ENCODE measurements around the gene MEIKIN. TPM values are rescaled to one million over a fixed set of nuclear protein-coding genes. Genes with fewer than 3 reads are reported as not detected.

The MEIKIN gene
- total and polyA plus RNA-seq, 2 experiments from 2014 or later, result not detected

GRCh38 chr5:131932235-131932634 is 13.2 kb downstream of the MEIKIN start:
- Histone ChIP-seq H3K9me3 (ENCODE audit: low read depth) (no peaks in the 10 kb centered on the region), H3K4me1 (ENCODE audit: low read depth) (no peaks in the 10 kb centered on the region), H3K27ac (no peak overlapping the region), H3K27me3 (no peaks in the 10 kb centered on the region), H3K36me3 (no peaks in the 10 kb centered on the region), H3K4me3 (no peak overlapping the region)
- DNase-seq (ENCODE audit: low read depth in 1 of 2, low spot score in 1 of 2), result no peak
- TF ChIP-seq, protein P1, sequence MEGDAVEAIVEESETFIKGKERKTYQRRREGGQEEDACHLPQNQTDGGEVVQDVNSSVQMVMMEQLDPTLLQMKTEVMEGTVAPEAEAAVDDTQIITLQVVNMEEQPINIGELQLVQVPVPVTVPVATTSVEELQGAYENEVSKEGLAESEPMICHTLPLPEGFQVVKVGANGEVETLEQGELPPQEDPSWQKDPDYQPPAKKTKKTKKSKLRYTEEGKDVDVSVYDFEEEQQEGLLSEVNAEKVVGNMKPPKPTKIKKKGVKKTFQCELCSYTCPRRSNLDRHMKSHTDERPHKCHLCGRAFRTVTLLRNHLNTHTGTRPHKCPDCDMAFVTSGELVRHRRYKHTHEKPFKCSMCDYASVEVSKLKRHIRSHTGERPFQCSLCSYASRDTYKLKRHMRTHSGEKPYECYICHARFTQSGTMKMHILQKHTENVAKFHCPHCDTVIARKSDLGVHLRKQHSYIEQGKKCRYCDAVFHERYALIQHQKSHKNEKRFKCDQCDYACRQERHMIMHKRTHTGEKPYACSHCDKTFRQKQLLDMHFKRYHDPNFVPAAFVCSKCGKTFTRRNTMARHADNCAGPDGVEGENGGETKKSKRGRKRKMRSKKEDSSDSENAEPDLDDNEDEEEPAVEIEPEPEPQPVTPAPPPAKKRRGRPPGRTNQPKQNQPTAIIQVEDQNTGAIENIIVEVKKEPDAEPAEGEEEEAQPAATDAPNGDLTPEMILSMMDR (IDR thresholded peaks at IDR 0.05; ENCODE audit: low read depth, low read length), result no peak

DNA sequence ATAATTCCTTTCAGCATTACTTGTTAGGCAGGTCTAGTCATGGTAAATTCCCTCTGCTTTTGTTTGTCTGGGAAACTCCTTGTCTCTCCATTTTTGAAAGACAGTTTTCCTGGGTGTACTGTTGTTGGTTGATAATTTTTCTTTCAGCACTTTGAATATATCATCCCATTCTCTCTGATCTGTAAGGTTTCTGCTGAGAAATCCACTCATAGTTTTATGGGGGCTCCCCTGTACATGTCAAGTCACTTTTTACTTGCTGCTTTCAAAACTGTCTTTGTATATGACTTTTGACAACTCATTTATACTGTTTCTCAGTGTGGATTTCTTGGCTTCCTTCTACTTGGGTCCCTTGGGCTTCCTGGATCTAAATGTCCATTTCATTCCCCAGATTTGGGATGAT is 16.5 kb downstream of the MEIKIN start:
- no peaks in the 10 kb centered on the region for H3K9me3 ChIP-seq (ENCODE audit: low read depth)
- H3K4me3 ChIP-seq, result no peak overlapping the region
- H3K27me3 ChIP-seq, result no peaks in the 10 kb centered on the region

DNA sequence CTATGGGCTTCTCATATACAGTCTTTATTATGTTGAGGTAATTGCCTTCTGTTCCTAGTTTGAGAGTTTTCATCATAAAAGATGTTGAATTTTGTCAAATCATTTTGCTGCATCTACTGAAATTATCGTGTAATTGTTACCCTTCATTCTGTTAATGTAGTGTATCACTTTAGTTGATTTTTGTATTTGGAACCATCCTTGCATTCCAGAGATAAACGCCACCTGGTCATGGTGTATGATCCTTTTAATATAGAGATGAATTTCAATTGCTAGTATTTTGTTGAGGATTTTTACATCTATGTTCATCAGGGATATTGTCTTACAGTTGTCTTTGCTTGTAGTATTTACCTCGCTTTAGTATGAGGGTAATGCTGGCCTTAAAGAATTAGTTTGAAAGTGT is 19.3 kb downstream of the MEIKIN start:
- DNase-seq (ENCODE audit: low read depth in 1 of 2, low spot score in 1 of 2), result no peak
- no peak overlapping the region for H3K4me3 ChIP-seq
- no peaks in the 10 kb centered on the region for H3K36me3 ChIP-seq
- no peaks in the 10 kb centered on the region for H3K4me1 ChIP-seq (ENCODE audit: low read depth)
- H3K9me3 ChIP-seq (ENCODE audit: low read depth), result no peaks in the 10 kb centered on the region
- no peaks in the 10 kb centered on the region for H3K27me3 ChIP-seq
- no peak overlapping the region for H3K27ac ChIP-seq
- TF ChIP-seq, protein P1 (IDR thresholded peaks at IDR 0.05; ENCODE audit: low read depth, low read length), result no peak

More for the DNA sequence above, 16.5 kb downstream of the MEIKIN start:
- DNase-seq (ENCODE audit: low read depth in 1 of 2, low spot score in 1 of 2), result no peak
- no peaks in the 10 kb centered on the region for H3K36me3 ChIP-seq
- no peaks in the 10 kb centered on the region for H3K4me1 ChIP-seq (ENCODE audit: low read depth)
- TF ChIP-seq, protein P1 (IDR thresholded peaks at IDR 0.05; ENCODE audit: low read depth, low read length), result no peak
- H3K27ac ChIP-seq, result no peak overlapping the region

DNA sequence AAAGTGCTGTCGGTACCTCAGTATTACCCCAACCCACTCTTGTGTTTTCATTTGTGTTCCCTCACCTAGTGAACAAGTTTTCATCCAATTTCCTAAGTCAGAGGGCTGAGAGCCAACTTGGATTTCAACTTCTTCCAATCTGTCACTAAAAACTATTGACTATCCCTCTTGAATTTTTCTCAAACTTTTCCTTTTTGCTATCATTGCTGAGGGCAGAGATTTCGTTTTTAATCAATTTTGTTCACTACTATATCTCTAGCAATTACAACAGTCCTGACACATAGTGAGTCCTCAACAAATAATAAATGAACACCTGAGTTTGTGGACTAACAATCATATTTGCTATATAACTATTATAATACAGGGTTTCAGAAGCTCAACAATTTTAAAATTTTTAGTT is 29.0 kb downstream of the MEIKIN start:
- Histone ChIP-seq H3K9me3 (ENCODE audit: low read depth) (no peaks in the 10 kb centered on the region), H3K4me1 (ENCODE audit: low read depth) (no peaks in the 10 kb centered on the region), H3K36me3 (no peaks in the 10 kb centered on the region), H3K27me3 (no peaks in the 10 kb centered on the region), H3K4me3 (no peak overlapping the region), H3K27ac (no peak overlapping the region)
- TF ChIP-seq, protein P1 (IDR thresholded peaks at IDR 0.05; ENCODE audit: low read depth, low read length), result no peak
- no peak for DNase-seq (ENCODE audit: low read depth in 1 of 2, low spot score in 1 of 2)

DNA sequence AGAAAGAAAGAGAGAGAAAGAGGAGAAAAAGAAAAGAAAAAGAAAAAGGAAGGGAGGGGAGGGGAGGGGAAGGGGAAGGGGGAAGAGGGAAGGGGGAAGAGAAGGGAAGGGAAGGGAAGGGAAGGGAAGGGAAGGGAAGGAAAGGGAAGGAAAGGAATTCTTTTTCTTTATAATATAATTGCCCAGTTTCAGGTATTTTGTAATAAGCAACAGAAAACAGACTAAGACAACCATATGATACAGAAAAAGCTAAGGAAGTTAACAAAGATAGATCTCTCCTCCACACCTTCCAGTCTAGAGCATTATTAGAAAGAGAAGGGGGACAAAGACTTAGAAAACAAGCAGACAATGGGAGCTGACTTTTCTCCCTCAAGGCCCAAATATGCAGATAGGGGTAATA is 31.0 kb downstream of the MEIKIN start:
- H3K27ac ChIP-seq, result no peak overlapping the region
- DNase-seq (ENCODE audit: low read depth in 1 of 2, low spot score in 1 of 2), result no peak
- no peaks in the 10 kb centered on the region for H3K9me3 ChIP-seq (ENCODE audit: low read depth)
- H3K36me3 ChIP-seq, result no peaks in the 10 kb centered on the region
- H3K4me1 ChIP-seq (ENCODE audit: low read depth), result no peaks in the 10 kb centered on the region
- no peak overlapping the region for H3K4me3 ChIP-seq
- TF ChIP-seq, protein P1 (IDR thresholded peaks at IDR 0.05; ENCODE audit: low read depth, low read length), result no peak
- H3K27me3 ChIP-seq, result no peaks in the 10 kb centered on the region

DNA sequence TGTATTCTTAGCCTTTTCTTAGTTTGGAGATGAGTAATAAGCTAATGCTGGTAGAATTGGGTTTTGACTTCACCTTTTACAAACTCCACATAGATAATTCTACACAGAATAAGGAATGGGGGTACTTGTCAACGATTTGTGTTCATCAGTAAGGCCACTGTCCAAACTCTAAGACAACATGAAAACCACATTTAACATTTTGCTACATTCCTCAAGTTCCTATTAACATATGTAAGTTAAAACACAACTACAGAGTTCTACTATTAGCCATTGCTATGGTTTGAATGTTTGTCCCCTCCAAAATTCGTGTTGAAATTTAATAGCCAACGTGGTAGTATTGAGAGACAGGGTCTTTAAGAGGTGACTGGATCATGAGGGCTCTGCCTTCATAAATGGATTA is 31.9 kb downstream of the MEIKIN start:
- Histone ChIP-seq H3K9me3 (ENCODE audit: low read depth) (no peaks in the 10 kb centered on the region), H3K27me3 (no peaks in the 10 kb centered on the region), H3K4me3 (no peak overlapping the region), H3K36me3 (no peaks in the 10 kb centered on the region), H3K27ac (no peak overlapping the region), H3K4me1 (ENCODE audit: low read depth) (no peaks in the 10 kb centered on the region)
- TF ChIP-seq, protein P1 (IDR thresholded peaks at IDR 0.05; ENCODE audit: low read depth, low read length), result no peak
- DNase-seq (ENCODE audit: low read depth in 1 of 2, low spot score in 1 of 2), result no peak

Data from cardiac muscle cell (in vitro differentiated cells and primary cell).